GM12874 (cell line): ENCODE data around the gene GART.

Source experiments
- CTCF ChIP-seq: IDR thresholded peaks from 2 replicates; pipeline ENCODE4 v1.5.1; 2011; ENCODE audit warnings: low read depth, mild to moderate bottlenecking, control low read depth, low read length, moderate library complexity; ENCODE audit not compliant: insufficient read depth

GART gene

GRCh38 chr21:33487996-33488395, 53.9 kb downstream of the GART start:
- no peak for TF ChIP-seq CTCF

DNA sequence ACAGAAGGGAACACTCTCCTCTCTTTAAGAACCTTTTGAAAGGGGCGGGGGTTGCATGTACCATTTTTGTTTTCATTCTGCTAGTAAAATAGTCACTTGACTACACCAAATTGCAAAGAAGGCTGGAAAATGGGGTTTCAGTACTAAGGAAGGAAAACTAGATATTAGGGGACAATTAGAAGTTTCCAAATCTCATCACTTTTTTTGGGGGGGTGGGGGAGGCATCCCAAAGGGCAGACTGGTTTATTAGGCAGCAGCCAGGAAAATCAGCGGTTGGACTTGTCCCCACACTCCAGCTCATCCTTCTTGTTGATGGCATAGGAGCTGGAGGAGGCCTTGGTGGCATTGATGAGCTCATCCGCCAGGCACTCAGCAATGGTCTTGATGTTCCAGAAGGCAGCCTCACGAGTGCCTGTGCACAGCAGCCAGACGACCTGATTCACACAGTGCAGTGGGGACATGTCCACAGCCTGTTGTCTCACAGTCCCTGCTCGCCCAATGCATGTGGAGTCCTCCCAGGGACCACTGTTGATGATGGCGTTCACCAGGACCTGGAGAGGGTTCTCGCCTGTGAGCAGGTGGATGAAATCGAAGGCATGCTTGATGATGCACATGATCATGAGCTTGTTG, 60.5 kb downstream of the GART start:
- TF ChIP-seq CTCF = no peak

- TF ChIP-seq CTCF = no peak
These were observed 61.3 kb downstream of the GART start for GRCh38 chr21:33480481-33481103.

GRCh38 chr21:33479679-33480480, 62.0 kb downstream of the GART start, which contains the start of gene TMEM50B:
Gene TMEM50B (minus strand): TSS chr21:33479974. CDS start chr21:33468885, 11,089 bp downstream.
- TF ChIP-seq CTCF = peak; percentile 51; the same call in 1 of the 2 replicates

GRCh38 chr21:33478935-33479678, 62.8 kb downstream of the GART start:
- no peak; the same call in 1 of the 2 replicates for TF ChIP-seq CTCF

DNA sequence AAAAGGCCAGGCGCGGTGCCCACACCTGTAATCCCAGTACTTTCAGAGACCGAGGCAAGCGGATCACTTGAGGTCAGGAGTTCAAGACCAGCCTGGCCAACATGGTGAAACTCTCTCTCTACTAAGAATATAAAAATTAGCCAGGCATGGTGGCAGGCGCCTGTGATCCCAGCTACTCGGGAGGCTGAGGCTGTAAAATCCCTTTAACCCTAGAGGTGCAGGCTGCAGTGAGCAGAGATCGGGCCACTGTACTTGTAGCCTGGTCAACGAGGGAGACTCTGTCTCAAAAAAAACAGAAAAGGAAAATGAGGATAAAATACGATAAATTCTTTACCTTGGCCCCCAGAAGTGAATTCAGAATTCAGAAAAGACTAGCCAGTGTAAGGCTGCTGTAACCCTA, 63.7 kb downstream of the GART start:
- no peak for TF ChIP-seq CTCF

GRCh38 chr21:33477066-33477465, 64.9 kb downstream of the GART start:
- no peak for TF ChIP-seq CTCF
